Measurements from ENCODE around the gene AGTR1.
"Not testable (repeated sequence)": the region's sequence is repeated elsewhere in the genome, so short reads cannot be mapped to it uniquely, and the experiment has no call there.

The AGTR1 gene

GRCh38 chr3:148759430-148759829 lies 61.7 kb downstream of the AGTR1 start:
- no peak for DNase-seq

GRCh38 chr3:148763156-148763680 lies 65.5 kb downstream of the AGTR1 start:
- DNase-seq, result no peak

- no peak for DNase-seq
Observed at GRCh38 chr3:148763986-148764935, 66.6 kb downstream of the AGTR1 start.

GRCh38 chr3:148772361-148772760 lies 74.7 kb downstream of the AGTR1 start:
- DNase-seq, result no peak

- DNase-seq, result no peak
Observed at GRCh38 chr3:148772835-148773234, 75.1 kb downstream of the AGTR1 start.

GRCh38 chr3:148773805-148774204 lies 76.1 kb downstream of the AGTR1 start:
- no peak for DNase-seq

GRCh38 chr3:148778926-148779325 lies 81.2 kb downstream of the AGTR1 start:
- DNase-seq, result no peak

- DNase-seq, result not testable (repeated sequence)
Observed at GRCh38 chr3:148785026-148785425, 87.3 kb downstream of the AGTR1 start.

GRCh38 chr3:148786159-148786558 lies 88.5 kb downstream of the AGTR1 start:
- not testable (repeated sequence) for DNase-seq

- DNase-seq, result no peak
Observed at GRCh38 chr3:148789146-148789545, 91.4 kb downstream of the AGTR1 start.

GRCh38 chr3:148789906-148790305 lies 92.2 kb downstream of the AGTR1 start:
- no peak for DNase-seq

- no peak for DNase-seq
Observed at GRCh38 chr3:148790370-148790769, 92.7 kb downstream of the AGTR1 start.

- no peak for DNase-seq
Observed at GRCh38 chr3:148790851-148791735, 93.4 kb downstream of the AGTR1 start.

GRCh38 chr3:148791920-148792319 lies 94.2 kb downstream of the AGTR1 start:
- no peak for DNase-seq

- no peak for DNase-seq
Observed at GRCh38 chr3:148792516-148792915, 94.8 kb downstream of the AGTR1 start.

Measured in cortex of kidney (tissue), 1 donor.